Renal cortex interstitium (tissue), 11 donors: ENCODE measurements around the gene SH3RF3. TPM values are rescaled to one million over a fixed set of nuclear protein-coding genes. Genes with fewer than 3 reads are reported as not detected.

ENCODE experiments used
- DNase-seq, 11 donors: peaks; one replicate each; pipeline ENCODE4 v3.0.0-alpha.2; 2013; ENCODE audit warnings: low read depth in 9 of 11, low spot score in 4 of 11; ENCODE audit errors: extremely low read depth in 1 of 11
- polyA plus RNA-seq, 3 donors: library from polyadenylated mRNA; unstranded; fragments of 120-200 nt; gene quantifications; one replicate each; pipeline ENCODE4 v1.2.1, GENCODE V29; 2013; ENCODE audit not compliant: insufficient read length in 3 of 3

Gene SH3RF3
- polyA plus RNA-seq, 3 donors, result 4.2 to 5.8 (median 5.2) TPM

DNA sequence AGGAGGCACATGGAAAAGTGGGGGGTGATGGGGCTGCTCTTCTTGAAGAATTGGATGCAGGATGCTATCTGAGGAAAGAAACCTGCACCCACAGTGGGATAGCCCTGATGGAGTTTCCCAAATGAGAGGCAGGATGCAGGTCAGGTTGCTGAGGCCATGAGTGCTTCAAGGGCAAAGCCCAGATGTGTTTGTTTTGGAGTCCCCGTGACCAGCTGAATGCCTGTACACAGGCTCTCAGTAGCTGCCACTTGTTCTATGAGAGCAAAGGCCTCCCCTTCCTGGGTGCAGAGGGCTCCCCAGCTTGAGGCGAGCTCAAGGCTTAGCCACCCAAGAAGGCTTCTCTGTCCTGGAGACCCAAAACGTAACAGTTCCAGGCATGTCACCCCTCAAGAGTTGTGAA, 292.1 kb downstream of the SH3RF3 start:
- DNase-seq, result no peak

- no peak for DNase-seq
These were observed 292.6 kb downstream of the SH3RF3 start for GRCh38 chr2:109421642-109422041.

GRCh38 chr2:109422071-109422757, 293.2 kb downstream of the SH3RF3 start:
- DNase-seq, result no peak

DNA sequence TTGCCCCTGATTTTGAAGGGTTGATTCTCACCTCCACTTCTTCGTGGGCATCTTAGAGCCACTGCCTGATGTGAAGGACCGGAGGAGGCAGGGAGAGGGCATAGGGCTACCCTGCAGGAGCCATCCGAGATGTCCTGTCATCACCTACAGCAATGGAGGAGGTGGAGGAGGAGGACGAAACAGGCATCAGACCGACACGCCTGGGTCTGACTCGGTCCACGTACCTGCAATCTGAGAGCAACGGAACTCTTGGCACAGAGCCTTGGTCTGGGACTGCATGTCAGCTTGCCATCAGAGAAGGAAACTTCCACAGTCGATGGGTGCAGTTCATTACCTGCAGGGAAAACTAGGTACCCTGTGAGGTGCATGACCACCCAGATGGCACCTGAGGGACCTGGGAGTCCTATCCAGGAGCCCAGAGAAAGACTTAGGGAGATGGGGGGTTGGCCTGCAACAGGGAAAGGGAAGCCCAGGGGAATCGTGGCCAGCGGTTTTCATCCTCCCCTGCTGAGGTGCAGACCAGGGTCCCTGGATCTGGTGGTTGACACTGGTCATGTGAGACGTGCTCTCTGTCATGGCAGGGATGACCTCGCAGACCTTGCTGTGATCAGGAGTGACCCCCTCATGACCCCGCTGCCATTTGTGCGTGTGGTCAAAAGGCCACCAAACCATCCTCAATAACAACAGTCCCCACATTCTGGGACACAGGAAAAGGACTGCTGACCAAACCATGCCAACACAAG, 293.9 kb downstream of the SH3RF3 start:
- DNase-seq, result no peak

DNA sequence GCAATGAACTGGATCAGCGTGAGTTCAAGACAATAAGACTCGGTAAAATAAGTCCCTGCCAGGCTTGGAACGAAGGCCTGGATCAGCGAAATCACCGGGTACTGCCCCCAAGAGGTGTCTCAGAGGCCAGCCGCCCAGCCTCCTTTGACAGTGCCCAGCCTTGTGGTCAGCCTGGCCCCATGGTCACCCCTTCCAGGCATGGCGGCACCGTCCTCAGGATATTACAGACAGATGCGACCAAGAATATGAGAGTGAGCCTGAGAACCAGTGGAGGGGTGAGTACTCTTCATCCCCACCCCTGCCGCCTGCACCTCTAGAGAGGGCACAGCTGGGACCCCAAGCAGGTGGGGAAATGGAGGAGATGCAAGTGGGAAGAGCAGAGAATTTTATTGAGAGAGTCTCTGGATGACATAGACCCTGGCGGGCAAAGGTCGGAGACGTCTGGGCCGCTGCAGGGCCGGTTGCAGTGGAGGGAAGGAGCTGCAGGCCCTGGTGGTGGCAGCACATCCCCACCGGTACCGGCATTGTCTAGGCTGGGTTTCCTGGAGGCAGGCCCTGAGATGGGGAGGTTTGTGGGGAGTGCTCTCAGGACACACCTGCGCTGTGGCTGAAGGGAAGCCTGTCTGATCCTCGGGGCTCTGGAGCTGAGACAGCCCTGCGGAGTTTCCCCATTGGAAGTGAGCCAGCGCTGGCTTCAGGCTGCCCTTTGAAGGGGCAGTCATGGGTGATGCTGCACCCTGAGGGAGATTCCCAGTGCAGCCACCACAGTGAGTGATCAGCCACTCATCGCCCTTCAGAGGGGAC, 294.8 kb downstream of the SH3RF3 start:
- DNase-seq, result no peak

GRCh38 chr2:109425411-109425810, 296.4 kb downstream of the SH3RF3 start:
- DNase-seq, result no peak

- no peak for DNase-seq
These were observed 298.7 kb downstream of the SH3RF3 start for GRCh38 chr2:109427661-109428091.

- no peak for DNase-seq
These were observed 299.3 kb downstream of the SH3RF3 start for GRCh38 chr2:109428281-109428680.

DNA sequence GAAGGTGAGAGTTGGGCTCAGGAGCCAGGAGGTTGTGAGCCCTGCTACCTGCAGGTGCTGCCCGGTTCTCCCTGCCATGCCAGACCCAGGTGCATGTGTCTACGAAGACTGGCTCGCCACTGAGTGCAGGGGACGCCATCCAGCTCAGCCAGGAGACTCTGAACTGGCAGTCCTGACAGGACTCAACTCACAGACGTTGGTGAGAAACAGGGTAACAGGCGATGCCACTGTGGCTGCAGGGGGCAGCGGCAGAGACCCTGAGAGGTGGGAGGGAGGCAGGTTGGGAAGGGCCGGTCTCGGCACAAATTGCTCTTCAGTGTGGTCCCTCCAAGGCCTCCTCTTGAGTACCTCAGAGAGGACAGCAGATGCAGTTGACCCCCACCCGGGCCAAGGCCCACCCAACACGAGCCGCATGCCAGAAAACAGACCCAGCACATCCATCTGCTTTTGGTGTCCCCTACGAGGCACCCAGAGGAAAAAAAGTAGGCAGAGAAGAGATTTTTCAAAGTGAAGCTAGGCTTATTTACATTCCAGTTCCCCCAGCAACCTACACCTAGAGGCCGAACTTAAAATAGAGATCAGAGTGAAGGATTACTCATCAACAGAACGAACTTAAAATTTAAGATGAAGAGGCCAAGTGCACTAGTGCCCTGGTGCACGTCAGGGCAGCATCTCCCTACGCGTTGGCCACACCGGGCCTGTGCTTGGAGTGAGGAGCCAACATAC, 300.0 kb downstream of the SH3RF3 start:
- no peak for DNase-seq

- DNase-seq, result no peak
These were observed 300.7 kb downstream of the SH3RF3 start for GRCh38 chr2:109429567-109430328.

DNA sequence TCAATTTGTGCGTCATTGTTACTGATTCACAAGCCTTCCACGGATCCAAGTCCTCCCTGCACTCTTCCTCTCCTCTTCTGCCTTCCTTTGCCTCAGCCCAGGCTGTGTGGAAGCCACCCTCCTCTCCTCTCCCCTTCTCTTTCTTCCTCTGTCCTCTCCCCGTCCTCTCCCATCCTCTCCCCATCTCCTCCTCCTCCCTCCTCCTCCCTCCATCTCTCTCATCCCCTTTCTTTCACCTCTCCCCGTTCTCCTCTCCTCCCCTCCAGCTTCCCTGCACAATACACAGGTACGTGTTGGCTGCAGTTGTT, 301.3 kb downstream of the SH3RF3 start:
- no peak for DNase-seq

DNA sequence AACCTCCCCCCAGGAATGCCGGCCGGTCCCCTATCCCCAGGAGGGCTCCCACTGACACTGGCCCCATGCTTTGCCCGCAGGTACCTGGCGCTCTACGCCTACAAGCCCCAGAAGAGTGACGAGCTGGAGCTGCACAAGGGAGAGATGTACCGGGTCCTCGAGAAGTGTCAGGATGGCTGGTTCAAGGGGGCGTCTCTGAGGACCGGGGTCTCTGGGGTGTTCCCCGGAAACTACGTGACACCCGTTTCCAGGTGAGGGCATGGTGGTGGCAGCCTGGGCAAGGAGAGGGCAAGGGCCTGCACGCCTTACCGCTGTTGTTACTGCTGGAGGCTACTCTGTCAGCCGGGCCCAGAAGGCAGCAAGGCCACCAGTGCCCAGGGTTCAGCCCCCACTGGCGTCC, 303.4 kb downstream of the SH3RF3 start:
- DNase-seq, result no peak

DNA sequence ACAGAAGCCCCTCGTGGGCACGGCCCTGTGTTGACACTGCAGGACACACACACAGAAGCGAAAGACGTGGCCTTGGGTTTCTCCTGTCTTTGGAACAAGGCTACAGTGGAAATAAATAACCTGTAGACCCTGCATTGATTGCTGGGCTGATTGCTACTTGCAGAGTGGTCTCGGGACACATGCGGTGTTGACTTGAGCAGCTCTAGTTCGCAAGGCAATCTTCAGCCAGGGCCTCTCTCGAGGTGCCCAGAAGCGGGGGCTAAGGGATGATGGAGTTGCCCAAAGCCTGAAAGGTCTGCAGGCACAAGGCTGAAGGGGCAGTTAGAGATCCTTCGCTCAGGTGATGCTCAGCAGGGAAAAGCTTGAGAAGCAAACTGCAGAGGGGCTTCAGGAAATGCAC, 304.5 kb downstream of the SH3RF3 start:
- DNase-seq, result no peak

- DNase-seq, result no peak
These were observed 304.9 kb downstream of the SH3RF3 start for GRCh38 chr2:109433926-109434325.

DNA sequence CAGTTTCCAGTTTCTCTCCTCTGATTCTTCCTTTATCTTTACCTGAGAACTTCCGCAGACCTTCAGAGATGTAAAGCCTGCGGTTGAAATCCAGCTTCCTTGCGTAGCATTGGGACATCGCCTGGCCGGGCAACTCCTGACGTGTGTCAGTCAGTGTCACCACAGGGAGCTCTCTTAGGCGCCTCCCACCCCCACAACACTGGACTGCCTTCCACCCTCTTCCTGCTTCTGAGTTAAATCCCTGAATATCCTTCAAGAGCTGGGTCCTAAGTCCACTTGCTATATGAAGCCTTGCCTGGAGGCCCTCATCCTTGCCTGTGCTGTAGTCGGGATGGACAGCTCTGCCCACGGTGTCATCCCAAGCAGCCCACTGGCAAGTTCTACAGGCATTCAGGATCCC, 305.3 kb downstream of the SH3RF3 start:
- no peak for DNase-seq

GRCh38 chr2:109435066-109435690, 306.2 kb downstream of the SH3RF3 start:
- DNase-seq, result no peak

- DNase-seq, result no peak
These were observed 307.0 kb downstream of the SH3RF3 start for GRCh38 chr2:109435901-109436598.
